Measurements from ENCODE around the gene MOCS1.

- TF ChIP-seq ZNF416 (tag by site-specific recombination; IDR thresholded peaks at IDR 0.05) (no peak), KLF16 (tag by site-specific recombination; IDR thresholded peaks at IDR 0.05) (no peak), ZNF324 (tag by site-specific recombination; IDR thresholded peaks at IDR 0.05) (no peak), CTCF (tag by site-specific recombination; IDR thresholded peaks at IDR 0.05) (no peak), ZNF629 (tag by site-specific recombination; IDR thresholded peaks at IDR 0.05) (no peak), ZNF138 (tag by site-specific recombination; IDR thresholded peaks at IDR 0.05; ENCODE audit: borderline replicate concordance) (no peak), ATF2 (tag by site-specific recombination; IDR thresholded peaks at IDR 0.05; ENCODE audit: low read depth) (no peak), ZNF549 (tag by site-specific recombination; IDR thresholded peaks at IDR 0.05) (no peak), ZNF776 (tag by site-specific recombination; IDR thresholded peaks at IDR 0.05; ENCODE audit: borderline replicate concordance) (no peak), PATZ1 (tag by site-specific recombination; IDR thresholded peaks at IDR 0.05) (no peak), ZNF785 (tag by site-specific recombination; IDR thresholded peaks at IDR 0.05) (no peak), ZFP69B (tag by site-specific recombination; IDR thresholded peaks at IDR 0.05) (no peak), ZFP3 (tag by site-specific recombination; IDR thresholded peaks at IDR 0.05; ENCODE audit: low read depth) (no peak), KLF9 (tag by site-specific recombination; IDR thresholded peaks at IDR 0.05; ENCODE audit: low read depth) (no peak)
Observed at GRCh38 chr6:39881851-39882530, 52.3 kb downstream of the MOCS1 start.
